Measurements from ENCODE around the gene GLRX3. TPM values are rescaled to one million over a fixed set of nuclear protein-coding genes. Genes with fewer than 3 reads are reported as not detected.
A peak's percentile ranks its signal among the peaks of the same experiment; 100 is the strongest.

Gene GLRX3
- total and polyA plus RNA-seq, 2 experiments from 2014 or later = 71.3 to 168 TPM

DNA sequence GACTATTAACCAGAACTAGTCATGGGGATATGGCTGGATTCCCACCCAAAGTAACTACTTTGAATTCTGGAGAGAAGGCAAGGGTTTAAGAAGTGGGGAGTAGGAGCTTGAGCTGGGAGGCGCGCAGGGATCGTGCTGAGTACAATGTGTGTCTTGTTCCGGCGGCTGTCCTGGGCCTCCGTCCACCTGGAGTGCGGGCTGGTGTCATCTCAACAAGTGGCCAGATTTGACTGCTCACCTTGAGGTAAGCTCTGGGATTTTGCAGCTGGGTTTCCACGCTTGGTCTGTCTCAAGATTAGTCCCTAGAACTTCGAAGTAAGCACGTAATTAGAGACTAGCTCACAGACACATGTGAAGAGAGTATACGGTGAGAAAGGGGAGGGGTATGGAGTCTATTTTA, 49.4 kb downstream of the GLRX3 start:
- no peak overlapping the region for H3K4me3 ChIP-seq
- TF ChIP-seq, protein P1, sequence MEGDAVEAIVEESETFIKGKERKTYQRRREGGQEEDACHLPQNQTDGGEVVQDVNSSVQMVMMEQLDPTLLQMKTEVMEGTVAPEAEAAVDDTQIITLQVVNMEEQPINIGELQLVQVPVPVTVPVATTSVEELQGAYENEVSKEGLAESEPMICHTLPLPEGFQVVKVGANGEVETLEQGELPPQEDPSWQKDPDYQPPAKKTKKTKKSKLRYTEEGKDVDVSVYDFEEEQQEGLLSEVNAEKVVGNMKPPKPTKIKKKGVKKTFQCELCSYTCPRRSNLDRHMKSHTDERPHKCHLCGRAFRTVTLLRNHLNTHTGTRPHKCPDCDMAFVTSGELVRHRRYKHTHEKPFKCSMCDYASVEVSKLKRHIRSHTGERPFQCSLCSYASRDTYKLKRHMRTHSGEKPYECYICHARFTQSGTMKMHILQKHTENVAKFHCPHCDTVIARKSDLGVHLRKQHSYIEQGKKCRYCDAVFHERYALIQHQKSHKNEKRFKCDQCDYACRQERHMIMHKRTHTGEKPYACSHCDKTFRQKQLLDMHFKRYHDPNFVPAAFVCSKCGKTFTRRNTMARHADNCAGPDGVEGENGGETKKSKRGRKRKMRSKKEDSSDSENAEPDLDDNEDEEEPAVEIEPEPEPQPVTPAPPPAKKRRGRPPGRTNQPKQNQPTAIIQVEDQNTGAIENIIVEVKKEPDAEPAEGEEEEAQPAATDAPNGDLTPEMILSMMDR (IDR thresholded peaks at IDR 0.05; ENCODE audit: low read depth, low read length) = no peak
- H3K27ac ChIP-seq = no peak overlapping the region
- H3K4me1 ChIP-seq (ENCODE audit: low read depth) = no peaks in the 10 kb centered on the region
- H3K9me3 ChIP-seq (ENCODE audit: low read depth) = no peaks in the 10 kb centered on the region
- DNase-seq (ENCODE audit: low read depth in 1 of 2, low spot score in 1 of 2) = no peak
- H3K36me3 ChIP-seq = peaks cover 30% of the 10 kb centered on the region
- no peaks in the 10 kb centered on the region for H3K27me3 ChIP-seq

DNA sequence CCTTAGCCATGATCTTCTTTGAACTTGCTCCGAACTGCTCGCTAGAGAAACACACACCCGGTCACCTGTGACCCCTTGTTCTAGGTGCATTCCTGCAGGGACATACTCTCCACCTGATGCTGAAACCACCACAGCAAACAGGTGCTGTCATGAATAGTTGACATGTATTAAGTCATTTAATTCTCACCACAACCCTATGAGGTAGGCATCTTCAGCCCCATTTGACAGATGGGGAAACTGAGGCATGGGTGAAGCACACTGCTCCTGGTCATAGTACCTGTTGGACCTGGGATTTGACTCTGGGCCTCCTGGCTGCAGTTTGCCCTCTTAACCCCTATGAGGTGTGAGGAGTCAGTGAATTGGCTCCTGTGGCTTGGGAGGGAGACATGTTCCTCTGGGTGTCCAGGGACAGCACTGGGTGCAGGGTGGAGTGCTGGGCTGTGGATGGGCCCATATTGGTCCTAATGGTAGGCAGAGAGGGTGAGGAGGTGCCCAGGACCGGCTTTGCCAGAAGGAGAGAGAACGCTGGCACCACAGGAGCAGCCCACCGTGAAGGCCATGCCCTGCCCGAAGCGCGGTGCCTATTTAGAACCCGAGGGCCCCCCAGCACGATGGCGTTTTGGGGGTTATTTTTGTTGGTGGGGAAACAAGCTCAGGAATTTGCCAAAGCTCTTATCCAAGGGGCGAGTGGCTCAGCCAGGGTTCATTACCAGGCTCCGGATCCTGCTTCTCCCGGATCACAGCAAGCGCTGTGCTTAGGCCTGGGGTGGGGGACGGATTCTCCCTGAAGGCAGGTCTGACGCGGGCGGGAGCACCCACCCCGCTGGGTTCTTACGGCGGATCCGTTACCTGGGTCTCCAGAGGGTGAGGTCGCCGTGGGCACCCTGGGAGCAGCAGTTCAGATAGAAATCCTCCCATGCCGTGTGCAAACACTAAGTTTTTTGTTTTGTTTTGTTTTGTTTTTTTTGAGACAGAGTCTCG, 52.3 kb downstream of the GLRX3 start:
- no peak for DNase-seq (ENCODE audit: low read depth in 1 of 2, low spot score in 1 of 2)
- no peaks in the 10 kb centered on the region for H3K27me3 ChIP-seq
- H3K4me1 ChIP-seq (ENCODE audit: low read depth) = peaks cover 3% of the 10 kb centered on the region
- H3K36me3 ChIP-seq = peaks cover 9% of the 10 kb centered on the region
- TF ChIP-seq, protein P1 (IDR thresholded peaks at IDR 0.05; ENCODE audit: low read depth, low read length) = no peak
- H3K4me3 ChIP-seq = no peak overlapping the region
- H3K27ac ChIP-seq = no peak overlapping the region
- no peaks in the 10 kb centered on the region for H3K9me3 ChIP-seq (ENCODE audit: low read depth)

GRCh38 chr10:130189608-130190054, 53.4 kb downstream of the GLRX3 start:
- DNase-seq (ENCODE audit: low read depth in 1 of 2, low spot score in 1 of 2) = no peak
- H3K4me3 ChIP-seq = no peak overlapping the region
- H3K27ac ChIP-seq = no peak overlapping the region
- no peaks in the 10 kb centered on the region for H3K9me3 ChIP-seq (ENCODE audit: low read depth)
- H3K36me3 ChIP-seq = no peaks in the 10 kb centered on the region
- TF ChIP-seq, protein P1 (IDR thresholded peaks at IDR 0.05; ENCODE audit: low read depth, low read length) = no peak
- H3K4me1 ChIP-seq (ENCODE audit: low read depth) = peaks cover 14% of the 10 kb centered on the region
- no peaks in the 10 kb centered on the region for H3K27me3 ChIP-seq

DNA sequence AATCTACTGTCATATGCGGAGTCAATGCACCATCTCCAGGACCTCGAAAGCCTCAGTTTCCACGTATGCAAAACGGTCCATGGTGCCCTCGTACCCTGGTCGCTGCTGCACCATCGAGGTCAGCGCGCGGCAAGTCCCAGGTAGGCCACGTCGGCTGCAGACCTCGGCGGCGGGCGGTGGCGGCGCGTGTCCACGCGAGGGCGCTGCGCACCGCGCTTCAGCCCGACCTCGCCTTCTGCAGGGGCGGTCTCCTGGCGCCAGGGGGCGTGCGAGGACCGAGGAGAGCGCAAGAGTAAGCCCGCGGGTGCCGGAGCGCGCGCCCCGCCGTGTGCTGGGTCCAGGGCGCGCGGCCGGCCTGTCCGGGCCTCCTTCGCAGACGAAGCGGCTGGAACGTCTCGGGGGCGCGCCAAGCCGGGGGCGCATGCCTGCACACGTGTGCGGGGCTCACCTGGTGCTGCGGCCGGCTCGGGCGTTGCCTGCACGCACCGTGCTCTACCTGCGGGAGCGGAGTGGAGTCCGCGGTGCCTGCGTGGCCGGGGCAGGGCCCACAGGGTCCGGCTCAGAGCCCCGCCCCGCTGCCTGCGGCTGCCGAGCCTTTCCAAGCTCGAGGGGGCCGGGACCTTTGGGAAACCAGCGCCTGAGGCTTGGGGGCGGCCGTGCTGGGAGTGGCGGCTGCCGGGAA, 54.0 kb downstream of the GLRX3 start:
- Histone ChIP-seq H3K9me3 (ENCODE audit: low read depth) (no peaks in the 10 kb centered on the region), H3K4me3 (peak overlapping the region; percentile 53), H3K27me3 (no peaks in the 10 kb centered on the region), H3K4me1 (ENCODE audit: low read depth) (peaks cover 14% of the 10 kb centered on the region), H3K36me3 (no peaks in the 10 kb centered on the region), H3K27ac (no peak overlapping the region)
- TF ChIP-seq, protein P1 (IDR thresholded peaks at IDR 0.05; ENCODE audit: low read depth, low read length) = peak; percentile 93
- peak; percentile 93 to 94 for DNase-seq (ENCODE audit: low read depth in 1 of 2, low spot score in 1 of 2)

DNA sequence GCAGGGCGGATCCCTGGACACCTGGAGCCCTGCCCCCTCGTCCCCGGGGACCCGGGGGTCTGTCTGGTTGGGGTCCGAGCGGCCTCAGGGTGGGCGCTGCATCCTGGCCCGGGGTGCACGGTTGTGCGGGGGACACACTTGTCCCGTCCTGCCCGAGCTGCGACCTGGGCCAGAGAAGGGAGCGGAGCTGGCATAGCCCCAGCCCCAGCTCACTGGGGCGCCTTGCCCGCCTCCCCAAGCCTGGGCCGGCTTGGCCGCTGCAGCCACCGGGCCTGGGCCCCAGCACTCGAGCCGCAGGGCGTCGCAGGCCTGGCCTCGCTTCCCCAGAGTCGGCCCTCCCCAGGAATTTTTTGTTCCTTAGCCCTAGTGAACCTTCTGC, 54.5 kb downstream of the GLRX3 start:
- H3K9me3 ChIP-seq (ENCODE audit: low read depth) = no peaks in the 10 kb centered on the region
- peak overlapping the region; percentile 53 for H3K4me3 ChIP-seq
- H3K36me3 ChIP-seq = no peaks in the 10 kb centered on the region
- no peak for DNase-seq (ENCODE audit: low read depth in 1 of 2, low spot score in 1 of 2)
- TF ChIP-seq, protein P1 (IDR thresholded peaks at IDR 0.05; ENCODE audit: low read depth, low read length) = no peak
- no peak overlapping the region for H3K27ac ChIP-seq
- H3K27me3 ChIP-seq = no peaks in the 10 kb centered on the region
- H3K4me1 ChIP-seq (ENCODE audit: low read depth) = peaks cover 14% of the 10 kb centered on the region
